LNCaP clone FGC (cell line): ENCODE measurements around the gene CACNA1C.

Source experiments
- DNase-seq: peaks from one replicate; pipeline ENCODE4 v3.0.0-alpha.2; 2011; ENCODE audit warnings: low read depth
- H3K4me3 ChIP-seq: 2 replicates; pipeline ENCODE4 v1.5.1; 2011; ENCODE audit warnings: mild to moderate bottlenecking, low read depth, low read length, control low read depth
- TF ChIP-seq, protein P1 (sequence below): IDR thresholded peaks from 2 replicates; pipeline ENCODE4 v1.5.1; 2012; ENCODE audit warnings: mild to moderate bottlenecking; ENCODE audit not compliant: control insufficient read depth, insufficient read depth; ENCODE audit errors: extremely low read depth

CACNA1C gene

GRCh38 chr12:2363836-2364609 is 311.2 kb downstream of the CACNA1C start:
- no peak overlapping the region for H3K4me3 ChIP-seq
- TF ChIP-seq, protein P1, sequence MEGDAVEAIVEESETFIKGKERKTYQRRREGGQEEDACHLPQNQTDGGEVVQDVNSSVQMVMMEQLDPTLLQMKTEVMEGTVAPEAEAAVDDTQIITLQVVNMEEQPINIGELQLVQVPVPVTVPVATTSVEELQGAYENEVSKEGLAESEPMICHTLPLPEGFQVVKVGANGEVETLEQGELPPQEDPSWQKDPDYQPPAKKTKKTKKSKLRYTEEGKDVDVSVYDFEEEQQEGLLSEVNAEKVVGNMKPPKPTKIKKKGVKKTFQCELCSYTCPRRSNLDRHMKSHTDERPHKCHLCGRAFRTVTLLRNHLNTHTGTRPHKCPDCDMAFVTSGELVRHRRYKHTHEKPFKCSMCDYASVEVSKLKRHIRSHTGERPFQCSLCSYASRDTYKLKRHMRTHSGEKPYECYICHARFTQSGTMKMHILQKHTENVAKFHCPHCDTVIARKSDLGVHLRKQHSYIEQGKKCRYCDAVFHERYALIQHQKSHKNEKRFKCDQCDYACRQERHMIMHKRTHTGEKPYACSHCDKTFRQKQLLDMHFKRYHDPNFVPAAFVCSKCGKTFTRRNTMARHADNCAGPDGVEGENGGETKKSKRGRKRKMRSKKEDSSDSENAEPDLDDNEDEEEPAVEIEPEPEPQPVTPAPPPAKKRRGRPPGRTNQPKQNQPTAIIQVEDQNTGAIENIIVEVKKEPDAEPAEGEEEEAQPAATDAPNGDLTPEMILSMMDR = no peak
- no peak for DNase-seq

DNA sequence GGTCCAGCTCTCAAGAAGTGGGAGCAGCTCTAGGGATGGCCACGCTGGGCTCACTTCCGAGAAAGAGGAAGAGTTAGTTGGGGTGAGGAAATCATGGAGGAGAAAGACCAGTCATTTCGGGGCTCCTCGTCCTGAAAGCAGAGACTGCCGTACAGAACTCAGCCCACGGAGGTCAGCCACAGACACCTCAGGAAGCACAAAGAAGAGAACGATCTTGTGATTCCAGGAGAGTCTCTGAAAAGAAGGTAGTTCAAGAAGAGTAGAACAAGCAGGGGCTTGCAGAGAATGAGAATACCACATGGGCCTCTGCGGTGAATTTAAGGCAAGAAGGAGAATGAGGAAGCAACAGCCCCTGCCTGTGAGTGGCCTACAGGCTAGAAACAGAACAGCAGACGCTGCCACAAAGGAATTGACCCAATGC is 311.9 kb downstream of the CACNA1C start:
- no peak overlapping the region for H3K4me3 ChIP-seq
- no peak for DNase-seq
- TF ChIP-seq, protein P1 = no peak

DNA sequence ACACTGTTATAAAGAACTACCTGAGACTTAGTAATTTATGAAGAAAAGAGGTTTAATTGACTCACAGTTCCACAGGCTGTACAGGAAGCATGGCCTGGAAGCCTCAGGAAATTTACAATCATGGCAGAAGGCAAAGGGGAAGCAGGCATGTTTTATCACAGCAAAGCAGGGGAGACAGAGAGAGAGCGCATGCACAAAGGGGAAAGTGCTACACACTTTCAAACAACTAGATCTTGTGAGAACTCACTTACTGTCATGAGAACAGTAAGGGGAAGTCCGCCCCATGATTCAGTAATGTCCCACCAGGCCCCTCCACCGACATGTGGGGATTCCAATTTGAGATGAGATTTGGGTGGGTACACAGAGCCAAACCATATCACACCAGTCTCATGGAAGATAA is 313.9 kb downstream of the CACNA1C start:
- H3K4me3 ChIP-seq = no peak overlapping the region
- TF ChIP-seq, protein P1 = no peak
- no peak for DNase-seq

- TF ChIP-seq, protein P1 = no peak
- no peak for DNase-seq
- H3K4me3 ChIP-seq = no peak overlapping the region
Measured at GRCh38 chr12:2372178-2372577, 319.4 kb downstream of the CACNA1C start.

DNA sequence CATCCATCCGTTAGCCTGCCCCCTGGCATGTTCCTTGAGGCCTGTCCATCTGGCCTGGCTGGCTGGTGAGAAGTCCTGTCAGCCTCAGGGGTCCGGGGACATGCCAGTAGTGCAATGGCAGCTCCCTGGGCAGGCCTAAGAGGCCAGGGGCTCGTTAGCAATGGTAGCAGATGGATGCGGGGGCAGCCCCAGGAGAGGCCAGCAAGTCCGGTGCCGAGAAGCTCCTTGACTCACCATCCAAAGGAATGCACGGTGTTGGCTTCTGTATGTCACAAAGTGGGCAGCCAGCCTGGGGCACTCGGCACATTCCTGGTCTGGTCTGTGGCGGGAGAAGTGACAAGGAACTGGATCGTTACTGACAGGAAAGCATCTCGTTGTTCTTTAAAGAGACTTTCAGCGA is 319.9 kb downstream of the CACNA1C start:
- no peak for DNase-seq
- H3K4me3 ChIP-seq = no peak overlapping the region
- TF ChIP-seq, protein P1 = no peak

- no peak for DNase-seq
- TF ChIP-seq, protein P1 = no peak
- H3K4me3 ChIP-seq = no peak overlapping the region
Measured at GRCh38 chr12:2373307-2373706, 320.5 kb downstream of the CACNA1C start.

GRCh38 chr12:2374092-2374906 is 321.5 kb downstream of the CACNA1C start:
- DNase-seq = no peak
- TF ChIP-seq, protein P1 = no peak
- no peak overlapping the region for H3K4me3 ChIP-seq
